NCI-H774 (cell line): ENCODE data around the gene PWWP2B.
"Not testable (repeated sequence)": the region's sequence is repeated elsewhere in the genome, so short reads cannot be mapped to it uniquely, and the experiment has no call there.

Experiments
- DNase-seq: peaks from one replicate; lab custom pipeline; 2025; lab: John Stamatoyannopoulos, UW

The PWWP2B gene

GRCh38 chr10:132397036-132397541, at the start of gene PWWP2B:
Gene PWWP2B (plus strand): TSS chr10:132397200. CDS start chr10:132397227, 27 bp downstream.
- no peak for DNase-seq

GRCh38 chr10:132347211-132347930, 49.6 kb upstream of the PWWP2B start:
- DNase-seq, result no peak

DNA sequence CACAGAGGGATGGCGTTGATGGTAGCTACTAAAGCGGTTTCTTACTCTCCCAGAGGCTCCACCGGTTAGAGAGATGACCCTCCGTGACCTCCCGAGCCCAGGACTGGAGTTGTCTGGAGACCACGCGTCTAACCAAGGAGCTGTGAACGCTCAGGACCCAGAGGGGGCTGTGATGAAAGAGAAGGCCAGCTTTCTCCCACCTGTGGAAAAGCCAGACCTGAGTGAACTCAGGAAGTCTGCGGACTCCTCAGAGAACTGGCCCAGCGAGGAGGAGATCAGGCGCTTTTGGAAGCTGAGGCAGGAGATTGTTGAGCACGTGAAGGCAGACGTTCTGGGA, 49.1 kb upstream of the PWWP2B start:
- no peak for DNase-seq

DNA sequence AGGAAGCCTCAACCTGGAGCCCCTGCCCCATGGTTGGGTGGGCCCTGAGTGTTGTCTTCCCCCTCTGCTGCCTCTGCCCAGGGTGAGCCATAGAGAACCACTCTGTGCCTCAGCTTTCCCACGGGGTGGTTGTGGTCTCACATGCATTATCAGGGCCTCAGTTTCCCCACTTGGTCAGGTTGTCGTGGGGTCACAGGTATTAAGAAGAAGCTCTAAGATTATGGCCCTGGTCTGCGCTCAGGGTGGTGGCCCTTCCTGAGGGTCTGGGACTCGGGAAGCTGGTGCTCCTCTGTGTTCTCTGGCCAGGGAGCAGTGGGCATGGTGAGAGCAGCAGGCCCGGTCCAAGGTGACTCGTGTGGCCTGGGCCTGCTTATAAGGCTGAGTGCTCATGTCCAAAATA, 47.2 kb upstream of the PWWP2B start:
- DNase-seq, result no peak

- no peak for DNase-seq
These were observed 46.6 kb upstream of the PWWP2B start for GRCh38 chr10:132350391-132350790.

DNA sequence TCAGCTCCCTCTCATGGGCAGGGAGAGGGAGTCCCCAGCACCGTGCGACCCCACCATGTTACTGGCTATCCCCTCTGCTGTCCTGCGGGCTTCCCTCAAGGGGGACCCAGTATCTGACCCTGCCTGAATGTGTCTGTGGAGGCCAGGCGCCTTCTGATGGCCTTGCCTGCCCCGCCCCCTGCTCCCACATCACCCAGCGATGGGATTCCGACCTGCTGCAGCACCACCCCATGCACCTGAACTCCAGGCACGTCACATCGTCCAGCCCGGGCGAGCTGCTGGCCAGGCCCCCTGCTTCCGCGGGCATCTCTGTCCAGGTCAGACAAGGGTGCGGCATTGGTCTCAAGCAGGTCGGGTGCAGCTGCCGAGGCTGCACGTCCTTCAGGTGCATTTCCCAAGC, 46.1 kb upstream of the PWWP2B start:
- DNase-seq, result no peak

DNA sequence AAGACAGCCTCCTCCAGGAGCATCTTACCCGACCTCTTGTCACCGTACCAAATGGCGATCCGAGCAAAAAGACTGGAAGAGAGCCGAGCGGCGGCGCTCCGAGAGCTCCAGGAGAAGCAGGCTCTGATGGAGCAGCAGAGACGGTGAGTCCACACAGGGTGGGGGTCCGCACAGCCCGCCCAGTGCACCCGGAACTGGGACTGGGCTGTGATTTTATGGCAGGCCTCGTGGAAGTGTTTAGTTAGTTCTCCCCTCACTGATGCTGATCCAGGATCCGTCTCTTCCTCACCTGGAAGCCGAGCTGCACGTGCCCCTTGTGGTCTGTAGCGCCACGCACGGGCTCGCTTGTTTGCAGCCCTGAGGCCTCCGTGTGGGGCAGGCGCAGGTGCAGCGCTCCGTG, 45.4 kb upstream of the PWWP2B start:
- DNase-seq, result no peak

DNA sequence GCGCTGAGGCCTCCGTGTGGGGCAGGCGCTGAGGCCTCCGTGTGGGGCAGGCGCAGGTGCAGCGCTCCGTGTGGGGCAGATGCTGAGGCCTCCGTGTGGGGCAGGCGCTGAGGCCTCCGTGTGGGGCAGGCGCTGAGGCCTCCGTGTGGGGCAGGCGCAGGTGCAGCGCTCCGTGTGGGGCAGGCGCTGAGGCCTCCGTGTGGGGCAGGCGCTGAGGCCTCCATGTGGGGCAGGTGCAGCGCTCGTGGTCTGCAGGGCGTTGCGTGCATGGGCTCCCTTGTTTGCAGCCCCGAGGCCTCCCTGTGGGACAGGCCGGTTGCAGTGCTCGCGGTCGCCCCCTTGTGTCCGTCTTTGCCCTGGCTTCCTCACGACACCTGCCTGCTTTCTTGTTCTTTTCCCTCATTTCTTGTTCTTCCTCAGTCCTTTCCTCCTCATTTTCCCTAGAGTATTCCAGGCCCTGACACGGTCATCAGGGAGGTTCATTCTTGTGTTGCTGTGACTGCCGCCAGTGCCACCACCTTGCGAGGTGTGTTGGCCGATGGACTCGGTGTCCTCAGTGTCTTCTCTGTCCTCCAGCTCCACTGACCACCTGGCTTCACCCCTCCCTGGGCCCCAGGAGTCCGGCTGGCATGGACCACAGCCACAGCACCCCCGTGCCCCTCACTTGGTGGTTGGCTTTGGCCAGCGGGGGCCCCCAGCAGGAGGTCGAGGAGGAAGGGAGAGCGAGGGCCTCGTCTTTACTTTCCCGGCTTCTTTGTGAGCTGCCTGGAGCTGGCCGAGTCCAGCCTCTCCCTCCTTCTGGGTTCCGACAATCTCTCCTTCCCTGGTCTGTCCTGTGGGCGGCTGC, 44.3 kb upstream of the PWWP2B start:
- not testable (repeated sequence) for DNase-seq

- DNase-seq, result no peak
These were observed 43.3 kb upstream of the PWWP2B start for GRCh38 chr10:132353456-132354355.

GRCh38 chr10:132354356-132355094, 42.5 kb upstream of the PWWP2B start:
- no peak for DNase-seq

DNA sequence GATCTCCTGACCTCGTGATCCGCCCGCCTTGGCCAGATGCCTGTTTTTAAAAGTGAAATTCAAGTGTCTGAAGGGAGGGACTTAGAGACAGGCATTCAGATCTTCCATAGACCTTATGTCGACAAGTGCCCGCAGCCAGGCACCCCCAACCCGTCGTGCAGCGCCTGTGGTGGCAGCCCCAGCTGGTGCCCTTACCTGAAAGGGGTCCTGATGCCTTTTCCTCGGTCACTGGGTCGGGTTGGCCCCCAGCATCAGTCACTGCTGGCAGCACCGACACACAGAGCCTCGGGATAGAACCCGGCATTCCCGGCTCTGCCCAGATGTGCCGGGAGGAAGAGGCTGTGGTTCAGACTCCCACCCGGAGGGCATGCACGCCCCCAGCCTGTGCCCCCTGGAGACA, 41.7 kb upstream of the PWWP2B start:
- no peak for DNase-seq

- DNase-seq, result no peak
These were observed 41.2 kb upstream of the PWWP2B start for GRCh38 chr10:132355754-132356153.

GRCh38 chr10:132356621-132357195, 40.3 kb upstream of the PWWP2B start:
- DNase-seq, result no peak

GRCh38 chr10:132357286-132358058, 39.5 kb upstream of the PWWP2B start:
- DNase-seq, result no peak

DNA sequence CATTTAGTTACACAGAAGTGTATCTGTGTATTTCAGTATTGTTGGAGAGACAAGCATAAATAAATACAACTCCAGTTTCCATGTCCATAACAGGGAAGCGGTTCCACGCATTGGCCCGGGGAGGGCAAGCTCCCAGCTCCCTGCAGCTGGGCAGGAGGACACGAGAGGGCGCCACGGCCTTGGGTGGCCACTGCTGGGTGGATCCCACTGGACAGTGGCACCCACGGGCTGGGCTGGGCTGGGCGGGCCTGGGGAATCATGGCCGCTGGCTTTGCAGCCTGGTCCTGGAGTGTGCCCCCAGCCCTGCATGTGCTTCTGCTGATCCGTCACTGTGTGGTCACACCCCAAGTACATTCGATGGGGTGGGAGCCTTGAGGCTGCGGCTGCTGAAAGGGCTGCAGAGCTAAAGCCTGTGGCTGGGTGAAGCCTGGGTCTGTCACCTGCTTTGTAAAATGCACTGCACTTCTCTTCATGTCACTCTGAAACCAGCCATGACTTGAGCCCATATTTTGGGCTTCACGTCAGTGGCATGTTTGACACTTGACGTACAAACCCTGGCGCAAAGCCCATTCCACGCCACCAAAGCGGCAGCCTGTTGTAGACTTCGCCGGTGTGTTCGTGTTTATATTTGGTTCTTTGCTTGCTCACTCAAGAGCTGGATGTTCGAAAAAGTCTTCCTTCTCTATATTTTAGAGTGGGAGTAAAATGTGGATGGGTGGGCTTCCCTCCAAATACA, 37.5 kb upstream of the PWWP2B start:
- no peak for DNase-seq

- no peak for DNase-seq
These were observed 36.1 kb upstream of the PWWP2B start for GRCh38 chr10:132360766-132361447.

DNA sequence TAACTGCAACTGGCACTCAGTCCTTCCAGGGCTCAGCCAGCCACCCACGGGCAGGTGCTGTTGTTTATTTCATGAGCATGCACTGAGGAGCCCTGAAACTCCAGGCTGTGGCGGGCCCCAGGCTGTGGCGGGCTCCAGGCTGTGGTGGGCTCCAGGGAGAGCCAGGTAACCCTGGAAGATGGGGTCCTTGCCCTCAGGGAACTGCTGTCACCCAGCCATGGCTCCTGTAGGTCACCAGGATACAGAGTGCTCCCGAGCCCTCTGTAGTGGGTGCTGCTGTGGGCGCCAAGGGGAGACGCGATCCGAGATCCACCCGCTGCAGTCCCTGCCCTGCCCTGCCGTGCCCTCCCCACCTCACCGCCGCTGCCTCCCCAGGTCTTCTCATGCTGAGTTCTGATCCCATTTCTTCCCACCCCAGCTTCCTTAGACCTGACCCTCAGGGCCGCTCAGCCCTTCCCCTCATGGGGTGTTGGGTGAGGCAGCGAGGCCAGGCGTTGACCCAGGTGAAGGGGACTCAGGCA, 35.4 kb upstream of the PWWP2B start:
- DNase-seq, result no peak

DNA sequence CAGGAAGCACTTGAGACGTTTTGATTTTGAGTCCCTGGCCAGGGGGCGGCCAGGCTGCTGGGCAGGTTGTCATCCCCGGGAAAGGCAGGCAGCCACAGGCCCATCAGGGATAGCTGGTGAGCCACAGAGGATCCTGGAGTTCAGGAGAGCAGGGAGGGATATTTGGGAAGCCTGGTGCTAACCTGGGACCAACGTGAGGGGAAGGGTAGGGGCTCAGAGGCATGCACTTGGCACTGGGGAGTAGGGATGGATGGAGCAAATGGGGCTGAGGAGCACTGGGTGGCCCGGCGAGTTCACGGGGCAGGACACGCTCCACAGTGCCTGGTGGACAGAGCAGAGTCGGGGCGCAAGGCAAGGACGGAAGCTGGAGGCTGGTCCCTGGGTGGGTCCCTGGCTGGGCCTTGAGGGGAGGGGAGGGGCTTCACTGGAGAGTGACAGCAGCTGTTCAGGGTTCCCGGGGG, 34.8 kb upstream of the PWWP2B start:
- no peak for DNase-seq

- no peak for DNase-seq
These were observed 33.6 kb upstream of the PWWP2B start for GRCh38 chr10:132363376-132363775.
